ENCODE data around the gene TBP.

Gene TBP

DNA sequence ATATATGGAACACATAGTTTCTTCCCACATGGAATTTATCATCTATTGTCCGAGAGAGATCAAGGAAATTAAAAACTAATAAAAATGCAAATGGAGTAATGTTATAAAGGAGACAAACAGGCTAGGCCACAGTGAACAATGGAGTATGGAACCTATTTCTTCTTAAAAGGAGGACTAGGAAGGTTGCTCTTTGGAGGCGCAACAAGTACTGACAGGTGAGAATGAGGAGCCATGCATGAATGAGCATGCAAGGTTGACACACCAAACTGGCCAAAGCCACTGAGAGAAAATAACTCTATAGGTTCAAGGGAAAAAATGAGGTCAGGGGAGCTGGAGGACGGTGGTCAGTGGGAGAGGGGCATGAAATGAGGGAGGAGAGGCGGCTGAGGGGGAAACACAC is 41.9 kb upstream of the TBP start:
- no peak overlapping the region for H3K27ac ChIP-seq
- TF ChIP-seq ZFX (IDR thresholded peaks at IDR 0.05): no peak
- TF ChIP-seq, protein P1, sequence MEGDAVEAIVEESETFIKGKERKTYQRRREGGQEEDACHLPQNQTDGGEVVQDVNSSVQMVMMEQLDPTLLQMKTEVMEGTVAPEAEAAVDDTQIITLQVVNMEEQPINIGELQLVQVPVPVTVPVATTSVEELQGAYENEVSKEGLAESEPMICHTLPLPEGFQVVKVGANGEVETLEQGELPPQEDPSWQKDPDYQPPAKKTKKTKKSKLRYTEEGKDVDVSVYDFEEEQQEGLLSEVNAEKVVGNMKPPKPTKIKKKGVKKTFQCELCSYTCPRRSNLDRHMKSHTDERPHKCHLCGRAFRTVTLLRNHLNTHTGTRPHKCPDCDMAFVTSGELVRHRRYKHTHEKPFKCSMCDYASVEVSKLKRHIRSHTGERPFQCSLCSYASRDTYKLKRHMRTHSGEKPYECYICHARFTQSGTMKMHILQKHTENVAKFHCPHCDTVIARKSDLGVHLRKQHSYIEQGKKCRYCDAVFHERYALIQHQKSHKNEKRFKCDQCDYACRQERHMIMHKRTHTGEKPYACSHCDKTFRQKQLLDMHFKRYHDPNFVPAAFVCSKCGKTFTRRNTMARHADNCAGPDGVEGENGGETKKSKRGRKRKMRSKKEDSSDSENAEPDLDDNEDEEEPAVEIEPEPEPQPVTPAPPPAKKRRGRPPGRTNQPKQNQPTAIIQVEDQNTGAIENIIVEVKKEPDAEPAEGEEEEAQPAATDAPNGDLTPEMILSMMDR (conservative IDR thresholded peaks at IDR 0.05): no peak

- TF ChIP-seq, protein P1 (conservative IDR thresholded peaks at IDR 0.05): no peak
- TF ChIP-seq ZFX (IDR thresholded peaks at IDR 0.05): no peak
- no peak overlapping the region for H3K27ac ChIP-seq
Measured at GRCh38 chr6:170514908-170515307, 39.3 kb upstream of the TBP start.

DNA sequence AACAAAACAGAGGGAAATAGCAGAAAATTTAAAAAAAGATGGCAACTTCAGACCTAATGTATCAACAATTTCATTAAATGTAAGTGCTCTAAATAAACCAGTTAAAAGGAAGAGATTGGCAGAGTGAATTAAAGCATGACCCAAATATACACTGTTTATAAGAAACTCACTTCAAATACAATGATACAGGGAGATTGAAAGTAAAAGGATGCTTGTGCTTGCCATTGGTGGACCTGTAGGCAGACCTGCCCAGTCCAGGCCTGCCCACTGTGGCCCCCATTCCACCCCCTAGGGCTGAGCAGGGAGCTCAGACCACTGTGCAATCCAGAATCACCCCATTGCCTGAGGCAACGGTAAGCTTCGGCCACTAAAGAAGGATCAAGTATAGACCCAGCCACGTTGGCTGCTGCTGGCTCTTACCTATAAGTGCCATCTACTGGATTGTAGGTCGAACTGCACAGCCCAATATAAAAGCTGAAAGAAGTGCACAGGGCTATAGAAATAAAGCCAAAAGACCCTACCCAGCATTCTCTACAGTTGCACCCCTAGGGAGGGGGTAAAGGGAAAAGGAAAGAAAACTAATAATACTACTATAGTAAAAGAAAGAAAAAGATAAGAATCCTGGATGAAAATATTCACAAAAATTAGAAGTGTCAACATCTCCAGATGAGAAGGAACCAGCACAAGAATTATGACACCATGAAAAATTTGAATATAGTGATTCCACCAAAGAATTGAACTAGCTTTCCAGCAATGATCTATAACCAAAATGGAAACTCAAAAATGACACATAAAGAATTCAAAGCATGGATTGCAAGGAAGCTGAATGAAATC is 37.2 kb upstream of the TBP start:
- H3K27ac ChIP-seq: no peak overlapping the region
- TF ChIP-seq, protein P1 (conservative IDR thresholded peaks at IDR 0.05): peak; percentile 87
- no peak for TF ChIP-seq ZFX (IDR thresholded peaks at IDR 0.05)

DNA sequence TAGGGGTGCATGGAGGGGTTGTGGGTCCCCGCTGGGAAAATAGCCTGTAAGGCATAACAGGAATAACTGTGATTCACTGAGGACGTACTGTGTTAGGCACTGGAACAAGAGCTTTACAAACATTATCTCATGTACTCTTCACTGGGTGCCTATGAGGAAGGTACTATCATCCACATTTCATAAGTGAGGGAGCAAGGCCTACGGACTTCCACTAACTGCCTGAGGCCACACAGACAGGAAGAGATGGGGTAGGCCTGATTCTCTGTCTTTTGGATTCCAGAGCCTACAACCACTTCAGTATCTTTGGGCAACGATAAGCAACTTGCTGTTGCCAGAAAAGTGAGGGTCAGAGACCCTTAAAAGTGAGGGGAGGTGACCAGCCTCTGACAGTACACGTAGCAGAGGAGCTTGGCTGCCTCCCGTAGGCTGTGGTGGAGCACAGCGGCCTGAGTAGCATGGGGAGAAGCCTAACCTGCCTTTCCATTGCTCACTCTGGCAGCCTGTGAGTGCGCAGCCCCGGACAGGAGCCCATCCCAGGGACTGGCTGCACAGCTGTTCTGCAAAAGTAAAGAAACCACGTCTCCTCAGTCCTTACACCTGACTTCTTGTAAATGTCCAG is 31.5 kb upstream of the TBP start:
- no peak overlapping the region for H3K27ac ChIP-seq
- no peak for TF ChIP-seq ZFX (IDR thresholded peaks at IDR 0.05)
- TF ChIP-seq, protein P1 (conservative IDR thresholded peaks at IDR 0.05): peak; percentile 36

DNA sequence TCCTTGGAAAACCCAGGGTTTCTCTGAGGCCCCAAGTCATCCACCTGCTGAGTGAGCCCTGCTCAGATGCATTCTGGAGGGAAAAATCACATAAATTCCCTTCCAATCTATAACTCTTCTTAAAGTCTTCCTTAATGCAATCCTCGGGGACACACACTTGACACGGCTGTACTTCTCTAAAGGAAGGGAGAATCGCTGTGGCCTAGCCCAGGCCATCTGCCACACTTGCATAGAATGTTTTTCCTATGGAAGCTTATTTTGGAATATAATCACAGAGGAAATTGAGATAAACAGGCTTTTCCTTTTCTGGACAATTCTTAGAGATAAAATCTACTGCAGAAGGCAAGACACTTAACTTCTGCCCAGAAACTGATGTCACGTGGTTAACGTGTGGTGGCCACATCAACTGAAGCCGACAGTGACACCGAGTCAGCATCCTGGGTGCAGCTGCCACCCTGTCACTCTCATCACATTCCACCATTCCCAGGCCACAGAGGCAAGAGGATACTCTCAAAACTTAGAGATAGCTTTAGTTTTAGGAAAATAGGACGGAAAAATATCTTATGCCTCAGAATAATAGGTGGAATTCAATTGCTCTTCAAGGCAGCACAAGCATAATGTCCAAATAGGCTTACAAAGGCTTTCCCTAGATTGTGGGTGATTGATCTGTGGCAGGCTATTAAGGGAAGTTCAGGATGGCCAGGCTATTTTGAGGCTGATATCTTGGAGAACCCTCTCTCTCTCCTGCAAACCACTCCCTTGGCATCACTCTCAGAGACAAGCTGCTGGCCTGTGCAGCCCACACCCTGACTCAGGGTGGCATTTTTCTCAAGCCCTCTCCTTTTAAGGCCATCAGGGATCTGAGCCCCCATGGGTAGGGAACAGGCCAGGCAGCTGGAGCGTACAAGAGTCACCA is 30.7 kb upstream of the TBP start:
- H3K27ac ChIP-seq: no peak overlapping the region
- TF ChIP-seq ZFX (IDR thresholded peaks at IDR 0.05): no peak
- TF ChIP-seq, protein P1 (conservative IDR thresholded peaks at IDR 0.05): no peak

DNA sequence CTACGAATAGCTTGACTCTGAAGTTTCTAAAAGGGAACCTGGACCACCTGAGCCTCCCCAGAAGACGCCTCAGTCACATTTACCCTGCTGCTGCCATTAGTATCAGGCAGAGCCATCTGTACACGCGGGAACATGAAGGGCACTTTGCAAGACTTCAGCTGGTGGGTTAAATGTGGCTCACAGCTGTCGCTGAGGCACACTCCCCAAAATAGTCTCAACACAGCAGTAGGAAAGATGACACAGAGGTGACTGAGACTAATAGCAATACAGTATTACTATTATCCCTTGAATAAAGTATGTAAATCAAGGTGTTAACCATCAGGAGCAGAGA is 30.0 kb upstream of the TBP start:
- TF ChIP-seq, protein P1 (conservative IDR thresholded peaks at IDR 0.05): no peak
- no peak for TF ChIP-seq ZFX (IDR thresholded peaks at IDR 0.05)

More for the DNA sequence above, 30.0 kb upstream of the TBP start:
- H3K27ac ChIP-seq: no peak overlapping the region
